ENCODE data around the gene SCAF4.
A peak's percentile ranks its signal among the peaks of the same experiment; 100 is the strongest.
"Not testable (repeated sequence)": the region's sequence is repeated elsewhere in the genome, so short reads cannot be mapped to it uniquely, and the experiment has no call there.

The SCAF4 gene, protein sequence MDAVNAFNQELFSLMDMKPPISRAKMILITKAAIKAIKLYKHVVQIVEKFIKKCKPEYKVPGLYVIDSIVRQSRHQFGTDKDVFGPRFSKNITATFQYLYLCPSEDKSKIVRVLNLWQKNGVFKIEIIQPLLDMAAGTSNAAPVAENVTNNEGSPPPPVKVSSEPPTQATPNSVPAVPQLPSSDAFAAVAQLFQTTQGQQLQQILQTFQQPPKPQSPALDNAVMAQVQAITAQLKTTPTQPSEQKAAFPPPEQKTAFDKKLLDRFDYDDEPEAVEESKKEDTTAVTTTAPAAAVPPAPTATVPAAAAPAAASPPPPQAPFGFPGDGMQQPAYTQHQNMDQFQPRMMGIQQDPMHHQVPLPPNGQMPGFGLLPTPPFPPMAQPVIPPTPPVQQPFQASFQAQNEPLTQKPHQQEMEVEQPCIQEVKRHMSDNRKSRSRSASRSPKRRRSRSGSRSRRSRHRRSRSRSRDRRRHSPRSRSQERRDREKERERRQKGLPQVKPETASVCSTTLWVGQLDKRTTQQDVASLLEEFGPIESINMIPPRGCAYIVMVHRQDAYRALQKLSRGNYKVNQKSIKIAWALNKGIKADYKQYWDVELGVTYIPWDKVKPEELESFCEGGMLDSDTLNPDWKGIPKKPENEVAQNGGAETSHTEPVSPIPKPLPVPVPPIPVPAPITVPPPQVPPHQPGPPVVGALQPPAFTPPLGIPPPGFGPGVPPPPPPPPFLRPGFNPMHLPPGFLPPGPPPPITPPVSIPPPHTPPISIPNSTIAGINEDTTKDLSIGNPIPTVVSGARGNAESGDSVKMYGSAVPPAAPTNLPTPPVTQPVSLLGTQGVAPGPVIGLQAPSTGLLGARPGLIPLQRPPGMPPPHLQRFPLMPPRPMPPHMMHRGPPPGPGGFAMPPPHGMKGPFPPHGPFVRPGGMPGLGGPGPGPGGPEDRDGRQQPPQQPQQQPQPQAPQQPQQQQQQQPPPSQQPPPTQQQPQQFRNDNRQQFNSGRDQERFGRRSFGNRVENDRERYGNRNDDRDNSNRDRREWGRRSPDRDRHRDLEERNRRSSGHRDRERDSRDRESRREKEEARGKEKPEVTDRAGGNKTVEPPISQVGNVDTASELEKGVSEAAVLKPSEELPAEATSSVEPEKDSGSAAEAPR

DNA sequence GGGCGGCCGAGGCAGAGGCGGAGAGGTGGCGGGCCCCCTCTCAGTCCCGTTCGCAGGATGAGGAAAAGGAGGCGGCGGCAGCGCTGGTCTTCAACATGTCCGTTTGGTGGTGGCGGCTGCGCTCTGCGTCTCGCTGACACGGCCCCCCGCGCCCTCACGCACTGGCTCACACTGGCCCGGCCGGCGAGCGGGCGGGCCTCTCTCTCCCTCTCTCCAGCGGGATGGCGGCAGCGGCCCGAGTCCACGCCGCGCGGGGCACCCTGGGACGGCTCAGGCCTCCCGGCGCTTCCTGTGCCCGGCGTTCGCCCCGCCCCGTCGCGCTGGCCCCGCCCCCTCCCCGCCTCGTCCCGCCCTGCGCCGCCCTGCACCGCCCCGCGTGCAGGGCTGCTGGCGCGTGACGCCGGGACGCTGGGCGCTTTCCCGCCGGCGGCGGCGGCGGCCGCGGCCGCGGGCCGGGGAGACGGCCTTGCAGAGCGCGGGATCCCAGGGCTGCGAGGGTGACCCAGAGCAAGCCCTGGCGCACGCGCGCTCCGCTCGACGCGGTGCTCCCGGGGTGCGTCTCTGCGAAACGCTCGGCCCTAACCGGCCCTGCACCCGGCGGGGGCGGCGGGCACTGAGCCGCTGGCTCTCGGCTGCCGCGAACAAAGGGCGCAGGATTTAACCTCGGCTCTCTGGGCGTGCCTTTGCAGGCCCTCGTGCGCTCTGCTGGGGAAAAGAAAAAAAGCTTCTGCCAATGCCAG, at the start of gene SCAF4:
Gene SCAF4 (minus strand): TSS at position 262 of the 740 bp plus-strand sequence. CDS start 426 bp downstream, outside the sequence.
- DNase-seq, result peak; percentile 80 to 88

DNA sequence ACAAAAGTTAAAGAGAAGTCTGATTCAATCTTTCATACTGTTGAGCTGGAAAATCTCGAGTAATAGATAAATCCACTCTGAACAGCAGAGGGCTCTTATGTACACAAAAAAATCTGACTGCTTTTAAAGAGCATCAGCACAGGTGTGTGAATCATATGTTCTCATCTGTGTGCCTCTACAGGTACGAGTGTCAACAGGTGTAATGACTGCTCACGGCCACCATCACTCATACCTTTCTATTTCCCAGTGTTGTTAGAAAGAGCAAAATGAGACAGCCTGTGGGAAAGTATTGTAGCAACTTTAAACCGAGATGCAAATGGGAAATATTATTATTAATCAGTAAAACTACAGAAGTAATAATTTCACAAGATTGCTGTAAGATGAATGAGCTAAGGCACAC, 49.0 kb upstream of the SCAF4 start:
- no peak for DNase-seq

DNA sequence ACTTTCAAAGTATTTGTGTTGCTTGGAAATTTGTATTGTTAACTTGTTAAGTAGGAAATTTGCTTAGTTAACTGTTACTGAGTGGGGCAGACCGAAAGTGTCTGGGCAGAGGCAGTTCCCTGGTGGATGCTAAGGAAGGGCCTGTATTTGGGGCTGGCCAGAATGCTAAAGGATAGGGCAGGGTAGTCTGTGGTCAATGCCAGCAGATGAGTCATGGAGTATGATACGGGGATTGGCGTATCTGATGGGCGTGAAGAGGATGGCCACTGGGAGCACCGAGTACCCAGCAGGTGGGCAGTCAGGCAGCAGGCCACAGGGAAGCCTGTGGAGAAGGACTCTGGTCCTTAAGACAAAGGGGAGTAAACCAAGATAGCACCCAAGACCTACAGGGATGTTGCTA, 46.6 kb upstream of the SCAF4 start:
- no peak for DNase-seq

DNA sequence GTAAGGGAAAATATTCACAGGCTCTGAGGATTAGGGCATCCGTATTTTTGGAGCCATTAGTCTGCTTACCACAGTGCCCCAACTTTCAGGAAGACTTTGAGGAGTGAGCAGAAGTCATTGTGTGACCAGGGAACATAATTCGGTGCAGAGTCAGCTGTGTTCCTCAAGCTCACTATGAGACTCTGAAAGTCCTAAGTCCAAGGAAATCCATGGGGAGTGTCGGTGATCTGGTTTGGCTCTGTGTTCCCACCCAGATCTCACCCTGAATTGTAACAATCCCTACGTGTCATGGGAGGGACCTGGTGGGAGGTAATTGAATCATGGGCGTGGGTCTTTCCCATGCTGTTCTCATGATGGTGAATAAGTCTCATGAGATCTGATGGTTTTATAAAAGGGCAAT, 45.9 kb upstream of the SCAF4 start:
- no peak for DNase-seq

DNA sequence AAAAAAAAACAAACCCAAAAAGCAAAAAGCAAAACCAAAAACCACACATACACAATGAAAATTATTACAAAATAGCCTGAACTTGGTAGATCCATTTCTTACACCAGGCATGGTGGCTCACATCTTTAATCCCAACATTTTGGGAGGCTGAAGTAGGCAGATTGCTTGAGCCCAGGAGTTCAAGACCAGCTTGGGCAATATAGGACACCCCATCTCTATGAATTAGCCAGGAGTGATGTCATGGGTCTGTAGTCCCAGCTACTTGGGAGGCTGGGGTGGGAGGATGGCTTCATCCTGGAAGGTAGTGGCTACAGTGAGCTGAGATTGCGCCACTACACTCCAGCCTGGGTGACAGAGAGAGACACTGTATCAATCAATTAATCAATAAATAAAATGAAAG, 42.1 kb upstream of the SCAF4 start:
- no peak for DNase-seq

DNA sequence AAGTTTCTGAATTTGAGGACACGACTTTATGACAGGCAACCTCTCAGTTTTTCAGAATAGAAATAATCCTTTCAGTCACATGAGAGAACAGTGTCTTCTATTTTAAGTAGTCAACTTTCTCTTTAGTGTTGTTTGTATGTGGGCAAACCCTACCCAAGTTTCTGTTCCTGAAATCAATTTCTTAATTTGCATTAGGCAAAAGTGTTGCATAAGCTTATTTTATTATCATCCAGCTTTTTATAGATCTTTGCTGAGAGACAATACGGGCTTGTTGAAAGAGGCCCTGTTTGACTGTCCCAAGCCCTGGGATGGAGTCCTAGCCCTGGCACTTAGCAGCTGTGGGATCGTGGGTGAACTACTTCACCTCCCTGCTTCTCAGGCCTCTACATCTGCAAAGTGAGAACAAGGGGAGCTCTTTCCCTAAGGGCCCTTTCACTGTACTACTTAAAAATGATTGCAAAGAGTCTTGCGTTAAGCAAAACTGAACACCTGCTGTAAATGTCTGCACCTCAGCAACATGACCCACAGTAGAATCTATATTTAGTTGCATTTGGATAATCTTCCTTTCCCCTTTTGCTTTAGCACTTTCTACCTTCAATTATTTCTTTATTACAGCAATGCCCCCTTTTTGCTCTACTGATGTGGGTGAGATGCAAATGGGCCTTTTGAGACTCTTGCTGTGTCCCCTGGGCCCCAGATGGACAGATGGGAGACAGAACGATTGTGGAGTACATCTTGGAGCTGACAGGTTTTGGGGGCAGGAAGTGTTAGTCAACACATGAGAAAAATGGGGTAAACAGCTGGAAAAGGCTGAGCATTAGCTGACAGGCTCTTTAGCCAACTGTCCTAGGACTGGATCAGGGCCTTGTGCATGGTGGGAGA, 41.0 kb upstream of the SCAF4 start:
- DNase-seq, result no peak

DNA sequence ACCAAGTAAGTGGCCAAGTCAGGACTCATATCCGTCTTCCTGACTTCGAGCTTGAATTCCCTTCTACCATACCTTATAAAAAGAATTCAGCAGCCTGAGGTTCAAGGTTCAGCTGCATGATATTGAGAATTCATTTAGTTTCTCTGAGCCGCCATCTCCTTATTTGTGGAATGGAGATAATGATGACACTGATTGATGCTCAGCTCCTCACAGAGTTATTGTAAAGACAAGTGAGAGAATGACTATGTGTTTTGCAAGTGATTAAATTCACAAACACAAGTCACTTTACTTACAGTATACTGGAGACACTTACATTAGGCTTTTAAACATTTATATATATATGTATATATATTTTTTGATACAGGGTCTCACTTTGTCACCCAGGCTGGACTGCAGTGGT, 39.8 kb upstream of the SCAF4 start:
- DNase-seq, result no peak

DNA sequence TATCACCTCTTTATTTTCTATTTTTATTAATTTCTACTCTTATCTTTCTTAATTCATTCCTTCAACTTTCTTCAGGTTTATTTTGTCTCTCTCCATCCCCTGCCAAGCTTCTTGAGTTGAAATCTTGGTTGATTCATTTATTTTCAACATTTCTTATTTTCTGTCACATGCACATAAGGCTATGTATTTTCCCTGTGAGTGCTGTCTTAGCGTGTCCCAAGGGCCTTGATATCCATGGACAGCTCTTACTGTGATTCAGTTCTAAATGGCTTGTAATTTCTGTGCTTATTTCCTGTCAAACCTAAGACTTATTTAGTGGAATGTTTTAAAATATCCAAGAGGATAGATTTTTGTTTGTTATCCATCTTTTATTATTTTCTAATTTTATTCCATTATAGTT, 36.8 kb upstream of the SCAF4 start:
- no peak for DNase-seq

DNA sequence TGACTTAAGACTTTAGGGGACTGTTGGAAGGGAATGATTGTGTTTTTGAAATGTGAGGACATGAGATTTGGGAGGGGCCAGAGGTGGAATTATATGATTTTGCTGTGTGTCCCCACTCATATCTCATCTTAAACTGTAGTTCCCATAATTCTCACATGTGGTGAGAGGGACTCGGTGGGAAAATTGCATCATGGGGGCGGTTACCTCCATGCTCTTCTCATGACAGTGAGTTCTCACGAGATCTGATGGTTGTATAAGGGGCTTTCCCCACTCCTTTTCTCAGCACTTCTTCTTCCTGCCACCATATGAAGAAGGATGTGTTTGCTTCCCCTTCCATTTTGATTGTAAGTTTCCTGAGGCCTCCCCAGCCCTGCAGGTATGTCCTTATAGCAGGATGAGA, 35.0 kb upstream of the SCAF4 start:
- DNase-seq, result no peak

DNA sequence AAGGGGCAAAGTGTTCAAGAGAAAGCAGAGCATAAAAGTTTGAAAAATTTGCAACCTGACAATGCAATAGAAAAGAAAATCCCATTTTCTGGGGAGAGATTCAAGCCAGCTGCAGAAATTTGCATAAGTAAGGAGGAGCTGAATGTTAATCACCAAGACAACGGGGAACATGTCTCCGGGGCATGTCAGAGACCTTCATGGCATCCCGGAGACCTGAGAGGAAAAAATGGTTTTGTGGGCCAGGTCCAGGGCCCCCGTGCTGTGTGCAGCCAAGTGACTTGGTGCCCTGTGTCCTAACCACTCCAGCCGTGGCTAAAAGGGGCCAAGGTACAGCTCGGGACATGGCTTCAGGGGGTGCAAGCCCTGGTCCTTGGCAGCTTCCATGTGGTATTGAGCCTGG, 33.9 kb upstream of the SCAF4 start:
- not testable (repeated sequence) for DNase-seq

DNA sequence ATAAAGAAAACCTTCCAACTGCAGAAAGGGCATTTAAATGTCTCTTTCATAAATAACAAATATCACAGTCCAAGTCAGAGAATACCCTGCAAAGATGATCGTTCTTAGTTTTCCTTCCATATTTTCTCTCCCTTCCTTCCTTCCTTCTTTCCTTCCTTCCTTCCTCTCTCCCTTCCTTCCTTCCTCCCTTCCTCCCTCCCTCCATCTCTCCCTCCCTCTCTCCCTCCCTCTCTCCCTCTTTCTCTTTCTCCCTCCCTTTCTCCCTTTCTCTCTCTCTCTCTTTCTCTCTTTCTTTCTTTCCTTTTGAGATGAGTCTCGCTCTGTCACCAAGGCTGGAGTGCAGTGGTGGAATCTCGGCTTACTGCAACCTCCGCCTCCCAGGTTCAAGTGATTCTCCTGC, 29.0 kb upstream of the SCAF4 start:
- no peak for DNase-seq

DNA sequence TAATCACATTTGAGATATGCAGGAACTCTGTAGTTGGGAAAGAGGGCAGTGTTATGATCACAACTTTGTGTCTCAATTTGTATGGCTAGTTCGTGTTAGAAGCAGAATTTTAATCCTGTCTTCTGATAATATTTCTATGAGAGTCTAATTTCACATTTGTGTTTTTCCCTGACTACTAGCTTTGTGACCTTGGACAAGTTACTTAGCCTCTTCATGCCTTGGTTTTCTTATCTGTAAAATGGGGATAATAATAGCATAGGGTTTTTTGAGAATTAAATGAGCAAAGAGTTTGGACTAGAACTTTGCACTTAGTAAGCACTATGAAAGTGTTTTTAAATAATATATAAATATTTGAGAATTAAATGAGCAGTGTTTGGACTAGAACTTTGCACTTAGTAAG, 24.9 kb upstream of the SCAF4 start:
- DNase-seq, result no peak

DNA sequence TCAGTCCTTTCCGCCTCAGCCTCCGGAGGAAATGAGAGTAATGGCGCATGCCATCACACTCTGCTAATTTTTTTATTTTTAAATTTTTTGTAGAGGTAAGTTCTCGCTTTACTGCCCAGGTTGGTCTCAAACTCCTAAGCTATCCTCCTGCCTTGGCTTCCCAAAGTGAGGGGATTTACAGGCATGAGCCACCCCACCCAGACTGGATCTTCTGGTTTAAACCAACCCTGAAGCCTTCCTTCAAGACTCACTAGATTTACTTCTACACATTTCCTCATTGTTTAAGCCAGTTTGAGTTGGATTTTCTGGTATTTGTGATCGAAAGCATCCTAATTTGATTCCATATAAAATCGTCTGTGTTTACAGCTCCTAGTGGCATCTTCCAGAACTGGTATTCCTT, 23.1 kb upstream of the SCAF4 start:
- DNase-seq, result no peak

DNA sequence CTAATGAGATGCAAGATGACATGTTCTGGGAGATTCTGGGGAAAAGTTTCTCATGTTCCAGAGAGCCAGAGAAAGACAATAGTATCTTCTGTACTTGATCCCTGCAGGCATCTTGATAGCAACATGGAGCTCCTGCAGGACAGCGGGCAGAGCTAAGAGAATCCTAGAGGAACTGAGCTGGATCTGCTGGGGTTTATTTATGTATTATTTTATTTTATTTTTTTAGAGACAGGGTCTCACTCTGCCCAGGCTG, 22.7 kb upstream of the SCAF4 start:
- DNase-seq, result no peak

DNA sequence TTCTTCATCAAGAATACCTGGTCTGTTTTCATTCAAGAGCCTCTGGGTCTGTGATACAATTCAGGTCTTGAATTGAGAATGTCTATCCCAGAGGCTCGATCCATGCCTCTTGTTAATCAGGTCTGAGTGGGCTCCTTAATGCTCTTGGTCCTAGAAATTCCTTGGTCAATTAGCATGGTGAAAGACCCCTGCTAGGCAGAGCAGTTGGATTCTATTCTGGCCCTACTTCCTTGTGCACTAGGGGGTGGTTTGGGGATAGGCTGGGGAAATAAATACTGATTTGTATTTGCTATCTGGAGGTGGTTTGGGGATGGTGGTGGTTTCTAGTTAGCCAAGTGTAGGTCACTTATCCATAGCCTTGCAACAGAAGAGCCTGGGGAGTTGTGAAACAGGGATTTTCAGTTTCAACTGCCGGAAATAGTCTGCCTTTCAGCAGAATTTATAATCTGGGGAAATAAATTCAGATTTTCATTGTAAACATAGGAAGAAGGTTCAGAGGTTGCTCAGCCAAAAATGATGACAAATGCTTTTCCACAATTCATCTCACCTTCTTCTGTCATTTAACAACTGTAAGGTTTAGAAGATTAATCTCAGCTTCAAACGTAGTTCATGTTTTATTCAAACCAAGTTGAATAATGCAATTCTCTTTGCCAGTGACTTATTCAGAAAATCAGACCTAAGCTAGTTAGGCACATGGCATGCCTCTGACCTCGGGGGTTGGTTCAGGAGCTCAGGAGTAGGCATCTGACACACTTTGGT, 22.2 kb upstream of the SCAF4 start:
- DNase-seq, result no peak

DNA sequence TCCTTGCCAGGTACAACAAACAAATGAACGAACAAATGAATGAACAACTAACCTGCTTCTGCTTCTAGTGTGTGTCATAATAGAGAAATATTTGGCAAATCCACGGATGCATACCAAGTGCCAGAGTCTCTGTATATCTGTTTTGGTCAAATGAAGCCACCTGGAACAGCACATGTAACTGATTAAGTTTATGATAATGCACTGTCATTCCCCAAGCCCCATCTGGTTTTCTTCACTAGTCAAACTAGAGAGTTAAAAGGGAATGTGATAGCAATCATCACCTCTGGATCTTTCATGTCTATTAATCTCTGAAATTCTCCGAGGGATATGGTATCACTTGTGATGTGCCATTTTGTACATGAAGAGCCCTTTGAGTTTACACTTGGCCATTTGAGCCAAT, 21.0 kb upstream of the SCAF4 start:
- DNase-seq, result no peak

DNA sequence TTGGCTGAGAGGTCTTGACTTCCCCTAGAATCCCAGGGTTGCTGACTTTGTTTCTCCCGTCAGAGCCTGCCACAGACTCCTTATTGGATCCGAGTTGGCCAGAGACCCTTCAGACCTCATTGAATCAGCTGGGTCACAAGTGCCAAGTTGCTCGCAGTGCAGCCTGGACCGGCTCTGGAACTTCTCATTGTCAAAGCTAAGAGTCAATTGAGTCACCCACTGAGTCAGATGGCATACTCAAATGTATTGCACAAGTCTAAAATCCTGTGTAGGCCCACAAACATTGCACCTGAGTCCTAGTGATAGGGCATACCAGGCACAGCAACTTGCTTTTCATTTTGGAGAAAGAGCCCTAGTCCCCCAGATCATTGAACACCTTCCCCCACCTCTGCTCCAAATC, 20.4 kb upstream of the SCAF4 start:
- DNase-seq, result no peak

DNA sequence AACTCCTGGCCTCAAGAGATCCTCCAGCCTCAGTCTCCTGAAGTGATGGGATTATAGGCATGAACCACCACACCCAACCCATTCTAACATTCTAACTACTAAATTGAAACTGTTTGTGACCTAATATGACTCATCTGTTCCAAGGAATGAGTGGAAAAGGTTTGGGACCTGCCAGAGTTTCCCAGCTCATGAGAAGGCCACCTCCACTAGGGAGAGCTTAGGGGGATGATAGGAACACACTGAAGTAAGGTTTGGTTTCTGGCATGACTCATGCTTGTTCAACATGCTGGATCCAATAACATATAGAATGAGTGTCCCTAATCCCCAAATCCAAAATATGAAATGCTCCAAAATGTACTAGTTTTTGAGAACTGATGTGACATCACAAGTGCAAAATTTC, 18.9 kb upstream of the SCAF4 start:
- DNase-seq, result no peak

DNA sequence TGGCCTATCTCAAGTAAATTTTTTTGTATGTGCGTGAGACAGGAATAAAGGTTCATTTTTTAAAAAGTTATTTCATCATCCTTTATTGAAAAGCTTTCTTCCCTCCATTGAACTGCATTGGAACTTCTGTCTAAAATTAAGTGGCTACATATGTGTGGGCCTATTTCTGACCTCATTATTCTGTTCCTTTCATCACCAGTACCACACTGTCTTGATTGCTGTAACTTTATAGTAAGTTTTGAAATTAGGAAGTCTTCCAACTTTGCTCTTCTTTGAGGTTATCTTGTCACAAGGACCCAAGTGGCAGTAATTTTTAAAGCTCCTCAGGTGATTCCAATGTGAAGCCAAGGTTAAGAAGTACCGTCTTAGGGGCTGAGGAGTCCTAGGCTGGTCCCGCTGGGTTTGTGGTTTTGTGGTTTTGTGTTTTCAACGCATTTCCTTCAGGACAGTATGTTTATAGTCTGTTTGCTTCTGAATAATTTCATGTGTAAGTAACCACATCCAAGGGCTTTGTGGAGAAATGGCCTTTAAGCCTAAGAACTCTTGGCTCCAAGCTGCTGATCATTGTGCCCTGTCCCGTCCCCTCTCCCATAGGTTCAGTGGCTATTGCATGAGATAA, 12.4 kb upstream of the SCAF4 start:
- DNase-seq, result no peak

DNA sequence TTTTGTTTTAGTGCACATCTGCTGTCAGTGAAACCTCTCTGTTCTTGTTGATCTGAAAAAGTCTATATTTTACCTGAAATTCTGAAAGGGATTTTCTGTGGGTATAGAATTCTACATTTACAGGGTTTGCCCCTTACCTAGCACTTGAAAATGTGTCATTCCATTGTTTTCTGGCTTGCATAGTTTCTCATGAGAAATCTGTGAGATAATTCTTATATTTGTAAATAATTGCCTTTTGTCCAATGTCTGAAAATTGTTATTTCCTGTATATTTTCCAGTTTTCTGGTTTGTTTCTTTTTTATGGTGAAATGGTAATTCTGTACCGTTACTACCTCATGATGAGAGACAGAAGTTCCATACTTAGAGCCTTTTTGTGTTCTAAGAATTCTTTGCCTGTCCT, 11.8 kb upstream of the SCAF4 start:
- DNase-seq, result no peak

DNA sequence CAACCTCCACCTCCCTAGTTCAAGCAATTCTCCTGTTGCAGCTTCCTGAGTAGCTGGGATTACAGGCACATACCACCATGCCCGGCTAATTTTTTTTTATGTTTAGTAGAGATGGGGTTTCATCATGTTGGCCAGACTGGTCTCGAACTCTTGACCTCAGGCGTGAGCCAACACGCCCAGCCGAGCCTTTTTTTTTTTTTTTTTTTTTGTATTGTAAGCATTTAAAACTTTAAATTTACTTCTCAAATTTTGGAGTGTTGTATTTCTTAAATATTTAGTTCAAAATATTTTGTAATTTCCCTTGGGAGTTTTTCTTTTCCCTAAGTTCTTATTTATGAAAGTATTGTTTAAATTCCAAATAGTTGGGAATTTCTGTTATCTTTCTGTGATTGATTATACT, 9.2 kb upstream of the SCAF4 start:
- no peak for DNase-seq
